ENCODE measurements around the gene ACCS.

- TF ChIP-seq CTCF (IDR thresholded peaks at IDR 0.05) (no peak), POLR2A (IDR thresholded peaks at IDR 0.05) (no peak)
Measured at GRCh38 chr11:44018127-44018521, 47.9 kb upstream of the ACCS start.

All from testis (tissue), 2 donors.